Transverse colon (tissue), 4 donors: Measurements from ENCODE around the gene PNLIPRP2. TPM values are rescaled to one million over a fixed set of nuclear protein-coding genes. Genes with fewer than 3 reads are reported as not detected.

Experiments
- DNase-seq: peaks from one replicate; pipeline ENCODE4 v3.0.0-alpha.2; 2019
- H3K27ac ChIP-seq, 4 donors: fragments of 200-600 bp; sonication (generic); 2 replicates each; pipeline ENCODE4 v1.5.1; 2016 to 2018; ENCODE audit warnings: inconsistent platforms in 4 of 4
- H3K27me3 ChIP-seq: fragments of 200-600 bp; sonication (generic); 2 replicates; pipeline ENCODE4 v1.5.1; 2017; ENCODE audit warnings: inconsistent platforms
- H3K36me3 ChIP-seq, 4 donors: fragments of 200-600 bp; sonication (generic); 2 replicates each; pipeline ENCODE4 v1.5.1; 2017 to 2019; ENCODE audit warnings: inconsistent platforms in 4 of 4
- H3K4me1 ChIP-seq, 4 donors: fragments of 200-600 bp; sonication (generic); 2 replicates each; pipeline ENCODE4 v1.5.1; 2017 to 2020; ENCODE audit warnings: inconsistent platforms in 4 of 4
- H3K4me3 ChIP-seq, 4 donors: fragments of 200-600 bp; sonication (generic); 1 replicate in 1 of 4; 2 replicates in 3 of 4; pipeline versions ENCODE4 v1.5.1 to v1.6.1; 2017 to 2019; ENCODE audit warnings: inconsistent platforms in 4 of 4
- H3K9me3 ChIP-seq, 2 donors: fragments of 200-600 bp; sonication (generic); 2 replicates each; pipeline ENCODE4 v1.5.1; 2017 to 2019; ENCODE audit warnings: inconsistent platforms in 2 of 2
- CTCF ChIP-seq, 5 experiments: fragments of 200-600 bp in 3 of 5; fragments of 450-650 bp in 2 of 5; sonication (generic) in 3 of 5; IDR thresholded peaks; 1 replicate in 2 of 5; 2 replicates in 3 of 5; pipeline ENCODE4 v1.5.1; 2016 to 2017; ENCODE audit warnings: antibody characterized with exemption in 5 of 5, inconsistent platforms in 3 of 5, mild to moderate bottlenecking in 2 of 5, moderate library complexity in 1 of 5
- EP300 ChIP-seq: sonication (generic); formaldehyde crosslinking; IDR thresholded peaks from one replicate; pipeline ENCODE4 v1.6.1; 2017; ENCODE audit warnings: antibody characterized with exemption, low read depth
- POLR2A ChIP-seq: fragments of 450-650 bp; IDR thresholded peaks from one replicate; pipeline ENCODE4 v1.6.1; 2016; ENCODE audit warnings: antibody characterized with exemption, mild to moderate bottlenecking, moderate library complexity
- POLR2AphosphoS5 ChIP-seq, 3 donors: sonication (generic); formaldehyde crosslinking; IDR thresholded peaks; one replicate each; pipeline ENCODE4 v1.6.1; 2016; ENCODE audit warnings: antibody characterized with exemption in 3 of 3
- WGBS, 2 donors: methylation state at CpG; one replicate each; pipeline ENCODE4 v1.1.5; 2018; ENCODE audit warnings: low coverage in 1 of 2; 5-methylcytosine and 5-hydroxymethylcytosine counted together
- in situ Hi-C, 4 donors: fragments of 200-750 bp; cut with MboI; loops; one replicate each; pipeline versions ENCODE4 v1.15.0 to v1.15.1; 2017; ENCODE audit warnings: low sequenced_read_pairs in 3 of 4, low pct_ligation_motif_present in 1 of 4, low pct_unique_long_range_greater_than_20kb in 1 of 4
- intact Hi-C: fragments of 100-400 bp; cut with DNase I; formaldehyde crosslinking; loops from one replicate; pipeline ENCODE4 v1.15.1; 2023; ENCODE audit warnings: low total_unique reads
- total RNA-seq, 4 donors: library from RNA; depleted of rRNA; stranded (reverse); fragments of >200 nt; gene quantifications; one replicate each; pipeline ENCODE4 v1.1.0, GENCODE V29; 2016

Gene PNLIPRP2
- total RNA-seq, 4 donors from 2014 or later: 0.32 to 4.2 TPM; not detected in 2

- 20 to 72% methylated on average over 1 to 2 of the region's 2 CpGs for WGBS, 2 donors
- H3K4me1 ChIP-seq: peaks cover 0 to 10% (median 0%) of the 10 kb centered on the region in 4 donors
- in situ Hi-C loops (no loop called here), intact Hi-C loops (no loop called here)
- no peak overlapping the region for H3K27ac ChIP-seq
- H3K36me3 ChIP-seq: no peaks in the 10 kb centered on the region
- H3K4me3 ChIP-seq: no peak overlapping the region
- no peaks in the 10 kb centered on the region for H3K9me3 ChIP-seq
- DNase-seq: no peak
- TF ChIP-seq POLR2AphosphoS5 (IDR thresholded peaks at IDR 0.05) (no peak), POLR2A (no peak), CTCF (IDR thresholded peaks at IDR 0.05) (no peak), EP300 (no peak)
- H3K27me3 ChIP-seq: peaks cover 19% of the 10 kb centered on the region
Observed at GRCh38 chr10:116613471-116613870, 7.3 kb upstream of the PNLIPRP2 start.

GRCh38 chr10:116614796-116615195 is 6.0 kb upstream of the PNLIPRP2 start:
- intact Hi-C loops (no loop called here), in situ Hi-C loops (no loop called here)
- 53 to 81% methylated on average over 2 of the region's 2 CpGs for WGBS, 2 donors
- Histone ChIP-seq H3K36me3 (no peaks in the 10 kb centered on the region), H3K9me3 (no peaks in the 10 kb centered on the region), H3K4me3 (no peak overlapping the region), H3K4me1 (peaks cover 0 to 10% (median 4%) of the 10 kb centered on the region in 4 donors), H3K27me3 (peaks cover 11% of the 10 kb centered on the region), H3K27ac (no peak overlapping the region)
- TF ChIP-seq POLR2A (no peak), CTCF (IDR thresholded peaks at IDR 0.05) (no peak), EP300 (no peak), POLR2AphosphoS5 (IDR thresholded peaks at IDR 0.05) (no peak)
- no peak for DNase-seq

- Histone ChIP-seq H3K27me3 (peaks cover 6% of the 10 kb centered on the region), H3K9me3 (no peaks in the 10 kb centered on the region), H3K36me3 (no peaks in the 10 kb centered on the region), H3K4me1 (peaks cover 0 to 12% (median 6%) of the 10 kb centered on the region in 4 donors), H3K4me3 (no peak overlapping the region), H3K27ac (no peak overlapping the region)
- no peak for TF ChIP-seq EP300
- TF ChIP-seq CTCF (IDR thresholded peaks at IDR 0.05): no peak
- no peak for TF ChIP-seq POLR2A
- TF ChIP-seq POLR2AphosphoS5 (IDR thresholded peaks at IDR 0.05): no peak
- WGBS, 2 donors: 56 to 90% methylated on average over 1 to 3 of the region's 3 CpGs
- DNase-seq: no peak
- intact Hi-C loops: no loop called here
- in situ Hi-C loops: no loop called here
Observed at GRCh38 chr10:116615199-116615776, 5.5 kb upstream of the PNLIPRP2 start.

GRCh38 chr10:116621476-116621875 is 723 bp downstream of the PNLIPRP2 start:
- WGBS, 2 donors: 74 to 79% methylated on average over 5 to 8 of the region's 8 CpGs
- Histone ChIP-seq H3K4me3 (no peak overlapping the region), H3K27me3 (no peaks in the 10 kb centered on the region), H3K9me3 (no peaks in the 10 kb centered on the region), H3K36me3 (no peaks in the 10 kb centered on the region), H3K4me1 (peaks cover 0 to 16% (median 13%) of the 10 kb centered on the region in 4 donors), H3K27ac (no peak overlapping the region)
- DNase-seq: no peak
- intact Hi-C loops (no loop called here), in situ Hi-C loops (no loop called here)
- TF ChIP-seq POLR2AphosphoS5 (IDR thresholded peaks at IDR 0.05) (no peak), EP300 (no peak), CTCF (IDR thresholded peaks at IDR 0.05) (no peak), POLR2A (no peak)
